Panc1 (cell line): ENCODE data around the gene SLC13A3.

Experiments used
- CTCF ChIP-seq: fragments of 450-650 bp; IDR thresholded peaks from 2 replicates; pipeline ENCODE4 v1.5.1; 2017; ENCODE audit warnings: mild to moderate bottlenecking
- POLR2AphosphoS5 ChIP-seq: IDR thresholded peaks from 2 replicates; pipeline ENCODE4 v1.6.1; 2012; ENCODE audit warnings: mild to moderate bottlenecking, low read depth, low read length, moderate library complexity
- REST ChIP-seq, 2 experiments: IDR thresholded peaks; 2 replicates each; pipeline ENCODE4 v1.6.1; 2011 to 2012; ENCODE audit warnings: low read depth in 2 of 2, control low read depth in 1 of 2, low read length in 1 of 2, mild to moderate bottlenecking in 1 of 2, moderate library complexity in 1 of 2; ENCODE audit not compliant: insufficient read depth in 1 of 2
- SIN3A ChIP-seq: IDR thresholded peaks from 2 replicates; pipeline ENCODE4 v1.6.1; 2012; ENCODE audit warnings: low read depth, mild to moderate bottlenecking, low read length, moderate library complexity, borderline replicate concordance; ENCODE audit not compliant: insufficient read depth
- TCF7L2 ChIP-seq: IDR thresholded peaks from 2 replicates; pipeline ENCODE4 v1.6.1; 2011; ENCODE audit warnings: mild to moderate bottlenecking, low read depth, low read length, inconsistent platforms

GRCh38 chr20:46618316-46619100 lies 32.8 kb downstream of the SLC13A3 start:
- TF ChIP-seq POLR2AphosphoS5 = no peak
- TF ChIP-seq CTCF = no peak
- no peak for TF ChIP-seq SIN3A
- no peak for TF ChIP-seq REST (IDR thresholded peaks at IDR 0.05; ENCODE audit: insufficient read depth in 1 of 2, low read depth in 2 of 2, low read length in 1 of 2)
- TF ChIP-seq TCF7L2 = no peak
